ENCODE measurements around the gene CFAP410.

- TF ChIP-seq EZH2phosphoT487 (IDR thresholded peaks at IDR 0.05; ENCODE audit: borderline replicate concordance, low read depth) (no peak), CTCF (IDR thresholded peaks at IDR 0.05) (no peak), JUND (IDR thresholded peaks at IDR 0.05) (no peak), RAD21 (IDR thresholded peaks at IDR 0.05; ENCODE audit: low read length) (no peak), CHD2 (IDR thresholded peaks at IDR 0.05; ENCODE audit: low read length, partially characterized antibody) (no peak)
These were observed 32.4 kb upstream of the CFAP410 start for GRCh38 chr21:44371596-44371995.
